GM23248 (cell line): ENCODE data around the gene TOP1. TPM values are rescaled to one million over a fixed set of nuclear protein-coding genes. Genes with fewer than 3 reads are reported as not detected.

Source experiments
- DNase-seq: peaks from one replicate; pipeline ENCODE4 v3.0.0-alpha.2; 2015
- H2AFZ ChIP-seq: fragments of 200-600 bp; sonication (generic); 2 replicates; pipeline ENCODE4 v1.6.1; 2016; ENCODE audit warnings: antibody characterized with exemption
- H3F3A ChIP-seq: fragments of 200-600 bp; sonication (generic); 2 replicates; pipeline ENCODE4 v1.6.1; 2016; ENCODE audit warnings: mild to moderate bottlenecking, antibody characterized with exemption, mixed run types; ENCODE audit not compliant: insufficient read depth
- H3K27ac ChIP-seq: fragments of 200-600 bp; sonication (generic); 2 replicates; pipeline ENCODE4 v1.5.1; 2016; ENCODE audit warnings: mild to moderate bottlenecking
- H3K27me3 ChIP-seq: fragments of 200-600 bp; sonication (generic); replicated peaks from 2 replicates; pipeline ENCODE4 v1.6.1; 2016; ENCODE audit warnings: mild to moderate bottlenecking; ENCODE audit not compliant: insufficient read depth
- H3K36me3 ChIP-seq: fragments of 200-600 bp; sonication (generic); 2 replicates; pipeline ENCODE4 v1.6.1; 2016; ENCODE audit warnings: low read depth, mild to moderate bottlenecking
- H3K4me1 ChIP-seq: fragments of 200-600 bp; sonication (generic); 2 replicates; pipeline ENCODE4 v1.6.1; 2016; ENCODE audit warnings: mild to moderate bottlenecking; ENCODE audit not compliant: insufficient read depth
- H3K4me2 ChIP-seq: fragments of 200-600 bp; sonication (generic); one replicate; pipeline ENCODE4 v1.6.1; 2016; ENCODE audit warnings: mild to moderate bottlenecking; ENCODE audit not compliant: unreplicated experiment
- H3K4me3 ChIP-seq: fragments of 200-600 bp; sonication (generic); 2 replicates; pipeline ENCODE4 v1.5.1; 2016; ENCODE audit warnings: mild to moderate bottlenecking
- H3K79me2 ChIP-seq: fragments of 200-600 bp; sonication (generic); 2 replicates; pipeline ENCODE4 v1.6.1; 2016; ENCODE audit warnings: mild to moderate bottlenecking; ENCODE audit not compliant: insufficient read depth
- H3K9ac ChIP-seq: fragments of 200-600 bp; sonication (generic); 2 replicates; pipeline ENCODE4 v1.6.1; 2016; ENCODE audit warnings: mild to moderate bottlenecking
- H3K9me2 ChIP-seq: fragments of 200-600 bp; sonication (generic); 2 replicates; pipeline ENCODE4 v1.6.1; 2016; ENCODE audit warnings: mixed run types, mild to moderate bottlenecking, moderate library complexity; ENCODE audit not compliant: insufficient read depth
- H3K9me3 ChIP-seq: fragments of 200-600 bp; sonication (generic); one replicate; pipeline ENCODE4 v1.6.1; 2017; ENCODE audit warnings: low read depth
- H4K20me1 ChIP-seq: fragments of 200-600 bp; sonication (generic); 2 replicates; pipeline ENCODE4 v1.6.0; 2016; ENCODE audit not compliant: insufficient read depth
- EZH2 ChIP-seq: fragments of 200-600 bp; sonication (generic); IDR thresholded peaks from 2 replicates; pipeline ENCODE4 v1.6.1; 2018; ENCODE audit warnings: antibody characterized with exemption, mild to moderate bottlenecking; ENCODE audit not compliant: insufficient read depth, poor library complexity, severe bottlenecking
- EZH2phosphoT487 ChIP-seq: fragments of 200-600 bp; sonication (generic); IDR thresholded peaks from 2 replicates; pipeline ENCODE4 v1.6.1; 2018; ENCODE audit warnings: antibody characterized with exemption, moderate library complexity, mild to moderate bottlenecking, low read depth; ENCODE audit not compliant: insufficient read depth
- WGBS, 2 experiments: methylation state at CpG; one replicate each; pipeline ENCODE4 v1.1.6; 2015 to 2017; ENCODE audit warnings: low lambda C conversion rate in 2 of 2, low coverage in 1 of 2; ENCODE audit errors: missing lambda C conversion rate in 2 of 2; 5-methylcytosine and 5-hydroxymethylcytosine counted together
- in situ Hi-C: fragments of 300-500 bp; cut with MboI; formaldehyde crosslinking; loops from 2 replicates; pipeline ENCODE4 v1.15.0; 2020
- polyA plus RNA-seq: library from polyadenylated mRNA; unstranded; fragments of >200 nt; fragmentation: Nextera tagmentation; extraction: Ambion mirVana; gene quantifications from 2 replicates; pipeline ENCODE4 v1.2.1, GENCODE V29; 2016
- total RNA-seq: library from RNA; depleted of rRNA; stranded (reverse); fragments of >200 nt; shearing (Covaris generic); gene quantifications from 2 replicates; pipeline ENCODE4 v1.2.3, GENCODE V29; 2014

The TOP1 gene
- total and polyA plus RNA-seq, 2 experiments from 2014 or later = 9.0 to 17.9 TPM

DNA sequence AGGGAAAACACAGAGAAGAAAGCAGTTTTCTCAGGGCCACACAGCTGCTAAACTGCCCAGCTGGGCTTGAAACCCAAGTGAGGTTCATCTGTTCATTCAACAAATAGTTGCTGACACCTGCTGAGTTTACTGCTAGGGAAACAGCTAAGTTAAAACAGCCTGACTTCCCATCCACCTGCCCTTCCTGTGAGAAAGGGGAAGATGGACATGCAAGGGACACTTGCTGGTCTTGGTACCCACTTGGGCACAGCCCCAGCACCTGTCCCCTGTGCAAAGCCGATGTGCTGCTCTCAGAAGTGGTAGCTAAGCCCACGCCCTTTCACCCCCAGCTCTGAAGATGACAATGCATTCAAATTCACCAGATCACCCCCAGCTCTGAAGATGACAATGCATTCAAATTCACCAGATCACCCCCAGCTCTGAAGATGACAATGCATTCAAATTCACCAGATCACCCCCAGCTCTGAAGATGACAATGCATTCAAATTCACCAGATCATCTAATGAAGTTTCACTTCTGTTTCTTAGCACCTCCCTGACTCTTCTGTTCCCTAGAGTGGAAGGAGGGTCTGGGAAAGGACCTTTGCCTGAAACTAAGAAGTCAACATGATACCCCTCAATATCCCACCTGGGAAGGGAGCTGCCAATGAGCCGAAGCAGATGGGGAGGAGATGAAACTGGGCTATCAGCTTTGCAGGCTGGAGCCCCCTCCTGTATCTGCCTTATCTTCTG lies 46.0 kb upstream of the TOP1 start:
- Histone ChIP-seq H3K27ac (no peak overlapping the region), H3F3A (no peaks in the 10 kb centered on the region), H3K9me3 (no peaks in the 10 kb centered on the region), H3K4me3 (no peak overlapping the region), H3K4me1 (no peaks in the 10 kb centered on the region), H3K27me3 (no peaks in the 10 kb centered on the region; the same call in 1 of the 2 replicates), H4K20me1 (no peaks in the 10 kb centered on the region), H3K79me2 (no peaks in the 10 kb centered on the region), H3K4me2 (no peak overlapping the region), H3K36me3 (no peaks in the 10 kb centered on the region), H3K9ac (no peak overlapping the region), H2AFZ (no peak overlapping the region), H3K9me2 (no peaks in the 10 kb centered on the region)
- no peak for DNase-seq
- TF ChIP-seq EZH2 = no peak
- no peak for TF ChIP-seq EZH2phosphoT487
- 44 to 57% methylated on average over 3 of the region's 3 CpGs for WGBS, 2 experiments
- in situ Hi-C loops = loop anchor here (25.0 kb wide), 1 partner anchor 355 kb away; the partner anchor contains the start of gene LPIN3

DNA sequence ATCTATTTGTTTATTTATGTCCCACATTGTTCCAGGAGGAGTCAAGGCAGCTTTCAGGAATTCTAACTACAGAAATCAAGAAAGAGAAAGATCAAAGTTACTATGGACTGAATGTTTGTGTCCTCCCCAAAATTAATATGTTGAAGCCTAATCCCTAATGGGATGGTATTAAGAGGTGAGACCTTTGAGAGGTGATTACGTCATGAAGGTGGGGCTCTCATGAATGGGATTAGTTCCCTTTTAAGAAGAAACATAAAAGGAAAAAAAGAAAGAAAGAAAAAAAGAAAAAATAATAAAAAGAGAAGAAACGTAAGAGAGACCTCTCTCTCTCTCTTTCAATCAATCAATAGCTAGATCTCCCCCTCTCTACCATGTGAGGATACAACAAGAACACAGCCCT lies 44.7 kb upstream of the TOP1 start:
- no peak overlapping the region for H2AFZ ChIP-seq
- H3K9me3 ChIP-seq = no peaks in the 10 kb centered on the region
- no peak overlapping the region for H3K4me2 ChIP-seq
- no peak overlapping the region for H3K4me3 ChIP-seq
- H4K20me1 ChIP-seq = no peaks in the 10 kb centered on the region
- in situ Hi-C loops = loop anchor here (25.0 kb wide), 1 partner anchor 353 kb away; the partner anchor contains the start of gene LPIN3
- no peak for DNase-seq
- no peak overlapping the region for H3K27ac ChIP-seq
- 74 to 75% methylated on average over 2 of the region's 2 CpGs for WGBS, 2 experiments
- no peaks in the 10 kb centered on the region for H3K36me3 ChIP-seq
- no peaks in the 10 kb centered on the region; the same call in 1 of the 2 replicates for H3K27me3 ChIP-seq
- no peaks in the 10 kb centered on the region for H3F3A ChIP-seq
- H3K9me2 ChIP-seq = no peaks in the 10 kb centered on the region
- no peak for TF ChIP-seq EZH2phosphoT487
- no peak for TF ChIP-seq EZH2
- H3K79me2 ChIP-seq = no peaks in the 10 kb centered on the region
- H3K4me1 ChIP-seq = no peaks in the 10 kb centered on the region
- H3K9ac ChIP-seq = no peak overlapping the region

DNA sequence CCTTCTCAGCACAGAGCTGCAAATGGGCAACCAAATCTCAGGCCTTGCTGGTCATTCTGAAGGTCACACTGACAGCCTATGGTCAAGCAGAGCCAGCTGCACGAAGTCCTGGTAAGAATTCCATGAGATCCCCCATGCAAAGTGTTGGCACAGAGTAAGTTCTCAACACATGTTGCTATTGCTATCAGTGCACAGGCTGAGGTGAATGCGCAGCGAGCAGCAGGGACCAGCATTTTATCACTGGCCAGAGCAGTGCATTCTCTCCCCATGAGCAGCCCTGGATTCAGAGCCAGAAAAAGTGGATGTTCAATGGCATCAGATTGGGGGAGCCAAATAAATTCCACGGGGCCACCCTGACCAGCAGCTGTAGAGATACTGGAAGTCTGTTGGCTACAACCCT lies 44.1 kb upstream of the TOP1 start:
- no peak for TF ChIP-seq EZH2
- no peak for TF ChIP-seq EZH2phosphoT487
- H3F3A ChIP-seq = no peaks in the 10 kb centered on the region
- in situ Hi-C loops = loop anchor here (25.0 kb wide), 1 partner anchor 353 kb away; the partner anchor contains the start of gene LPIN3
- H2AFZ ChIP-seq = no peak overlapping the region
- H3K79me2 ChIP-seq = no peaks in the 10 kb centered on the region
- no peak for DNase-seq
- H3K27ac ChIP-seq = no peak overlapping the region
- no peak overlapping the region for H3K9ac ChIP-seq
- H3K4me3 ChIP-seq = no peak overlapping the region
- 84 to 86% methylated on average over 4 of the region's 4 CpGs for WGBS, 2 experiments
- no peaks in the 10 kb centered on the region for H3K9me3 ChIP-seq
- H4K20me1 ChIP-seq = no peaks in the 10 kb centered on the region
- no peaks in the 10 kb centered on the region; the same call in 1 of the 2 replicates for H3K27me3 ChIP-seq
- H3K4me1 ChIP-seq = no peaks in the 10 kb centered on the region
- H3K9me2 ChIP-seq = no peaks in the 10 kb centered on the region
- H3K36me3 ChIP-seq = no peaks in the 10 kb centered on the region
- no peak overlapping the region for H3K4me2 ChIP-seq

DNA sequence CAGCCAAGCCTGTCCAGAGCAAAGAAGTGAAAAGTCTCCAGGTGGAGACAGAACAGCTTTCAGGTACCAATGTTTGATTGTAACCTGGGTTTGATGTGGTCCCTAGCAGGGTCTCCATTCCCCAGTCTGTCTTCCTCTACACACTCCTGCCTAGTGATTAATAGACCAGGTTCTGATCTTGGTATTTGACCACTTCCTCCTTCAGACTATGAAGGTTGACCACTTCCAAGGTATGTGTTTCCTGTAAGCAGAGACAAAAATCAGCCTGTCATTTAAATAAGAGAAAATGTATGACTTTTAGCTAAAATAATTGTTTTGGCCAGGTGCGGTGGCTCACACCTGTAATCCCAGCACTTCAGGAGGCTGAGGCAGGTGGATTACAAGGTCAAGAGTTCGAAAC lies 41.8 kb upstream of the TOP1 start:
- 0 out of 2 replicates have a peak, but pooled peaks cover 3% of the 10 kb centered on the region for H3K4me1 ChIP-seq
- no peak overlapping the region for H3K4me2 ChIP-seq
- H3K36me3 ChIP-seq = no peaks in the 10 kb centered on the region
- H2AFZ ChIP-seq = no peak overlapping the region
- in situ Hi-C loops = loop anchor here (25.0 kb wide), 1 partner anchor 351 kb away; the partner anchor contains the start of gene LPIN3
- H3K9me3 ChIP-seq = no peaks in the 10 kb centered on the region
- H3K27ac ChIP-seq = no peak overlapping the region
- no peaks in the 10 kb centered on the region for H3K9me2 ChIP-seq
- no peaks in the 10 kb centered on the region for H3F3A ChIP-seq
- H3K4me3 ChIP-seq = no peak overlapping the region
- H4K20me1 ChIP-seq = no peaks in the 10 kb centered on the region
- H3K79me2 ChIP-seq = no peaks in the 10 kb centered on the region
- TF ChIP-seq EZH2 (no peak), EZH2phosphoT487 (no peak)
- no peaks in the 10 kb centered on the region for H3K27me3 ChIP-seq
- DNase-seq = no peak
- 90 to 93% methylated on average over 2 of the region's 2 CpGs for WGBS, 2 experiments
- H3K9ac ChIP-seq = no peak overlapping the region
